Common myeloid progenitor, CD34-positive (primary cell): ENCODE data around the gene PRKCE.

Source experiments
- CTCF ChIA-PET: fragments of 350-600 bp; sonication (Branson Sonifier 250); formaldehyde crosslinking; loops from one replicate; lab custom pipeline; 2021; ENCODE audit warnings: antibody characterized with exemption; lab: Charles Lee
- POLR2A ChIA-PET: fragments of 350-600 bp; sonication (Branson Sonifier 250); formaldehyde crosslinking; loops from one replicate; lab custom pipeline; 2021; ENCODE audit warnings: antibody characterized with exemption; lab: Charles Lee
- DNase-seq, 3 donors: peaks; one replicate each; pipeline versions ENCODE4 v3.0.0 to v3.0.0-alpha.2; 2013
- H3K27ac ChIP-seq, 2 experiments: 1 replicate in 1 of 2; 2 replicates in 1 of 2; pipeline ENCODE4 v1.7.0; 2013; ENCODE audit warnings: inconsistent platforms in 2 of 2, low read length in 2 of 2, mild to moderate bottlenecking in 2 of 2, low read depth in 1 of 2, moderate library complexity in 1 of 2; ENCODE audit not compliant: severe bottlenecking in 2 of 2, insufficient read depth in 1 of 2, poor library complexity in 1 of 2
- H3K27me3 ChIP-seq, 5 experiments: replicated peaks in 2 of 5; 1 replicate in 3 of 5; 2 replicates in 2 of 5; pipeline versions ENCODE4 v1.6.1 to v1.7.0; 2013; ENCODE audit warnings: low read length in 4 of 5, mild to moderate bottlenecking in 2 of 5, moderate library complexity in 2 of 5, inconsistent platforms in 1 of 5; ENCODE audit not compliant: insufficient read depth in 5 of 5, control insufficient read depth in 4 of 5
- H3K36me3 ChIP-seq, 4 experiments: 1 replicate in 2 of 4; 2 replicates in 2 of 4; pipeline versions ENCODE4 v1.6.1 to v1.7.0; 2013; ENCODE audit warnings: low read length in 3 of 4, control low read depth in 1 of 4, mild to moderate bottlenecking in 1 of 4; ENCODE audit not compliant: control insufficient read depth in 4 of 4, insufficient read depth in 4 of 4
- H3K4me1 ChIP-seq, 4 experiments: 1 replicate in 3 of 4; 2 replicates in 1 of 4; pipeline versions ENCODE4 v1.6.1 to v1.7.1; 2013; ENCODE audit warnings: low read length in 3 of 4, mild to moderate bottlenecking in 3 of 4, control low read depth in 1 of 4, inconsistent platforms in 1 of 4, moderate library complexity in 1 of 4; ENCODE audit not compliant: control insufficient read depth in 4 of 4, insufficient read depth in 4 of 4; ENCODE audit errors: control extremely low read depth in 1 of 4
- H3K4me3 ChIP-seq, 7 experiments: 1 replicate in 4 of 7; 2 replicates in 3 of 7; pipeline versions ENCODE4 v1.5.1 to v1.7.0; 2013; ENCODE audit warnings: mild to moderate bottlenecking in 7 of 7, low read length in 6 of 7, moderate library complexity in 6 of 7, inconsistent platforms in 2 of 7, low read depth in 2 of 7, control low read depth in 1 of 7; ENCODE audit not compliant: insufficient read depth in 4 of 7, control insufficient read depth in 1 of 7; ENCODE audit errors: extremely low read depth in 1 of 7
- H3K9me3 ChIP-seq, 5 experiments: 1 replicate in 4 of 5; 2 replicates in 1 of 5; pipeline versions ENCODE4 v1.6.1 to v1.7.1; 2013; ENCODE audit warnings: low read length in 4 of 5, mild to moderate bottlenecking in 2 of 5, inconsistent platforms in 1 of 5, low read depth in 1 of 5, moderate library complexity in 1 of 5; ENCODE audit not compliant: control insufficient read depth in 4 of 5, insufficient read depth in 2 of 5; ENCODE audit errors: control extremely low read depth in 1 of 5
- WGBS: methylation state at CpG from one replicate; pipeline ENCODE4 v1.1.5; 2013; ENCODE audit not compliant: insufficient coverage; 5-methylcytosine and 5-hydroxymethylcytosine counted together

PRKCE gene

DNA sequence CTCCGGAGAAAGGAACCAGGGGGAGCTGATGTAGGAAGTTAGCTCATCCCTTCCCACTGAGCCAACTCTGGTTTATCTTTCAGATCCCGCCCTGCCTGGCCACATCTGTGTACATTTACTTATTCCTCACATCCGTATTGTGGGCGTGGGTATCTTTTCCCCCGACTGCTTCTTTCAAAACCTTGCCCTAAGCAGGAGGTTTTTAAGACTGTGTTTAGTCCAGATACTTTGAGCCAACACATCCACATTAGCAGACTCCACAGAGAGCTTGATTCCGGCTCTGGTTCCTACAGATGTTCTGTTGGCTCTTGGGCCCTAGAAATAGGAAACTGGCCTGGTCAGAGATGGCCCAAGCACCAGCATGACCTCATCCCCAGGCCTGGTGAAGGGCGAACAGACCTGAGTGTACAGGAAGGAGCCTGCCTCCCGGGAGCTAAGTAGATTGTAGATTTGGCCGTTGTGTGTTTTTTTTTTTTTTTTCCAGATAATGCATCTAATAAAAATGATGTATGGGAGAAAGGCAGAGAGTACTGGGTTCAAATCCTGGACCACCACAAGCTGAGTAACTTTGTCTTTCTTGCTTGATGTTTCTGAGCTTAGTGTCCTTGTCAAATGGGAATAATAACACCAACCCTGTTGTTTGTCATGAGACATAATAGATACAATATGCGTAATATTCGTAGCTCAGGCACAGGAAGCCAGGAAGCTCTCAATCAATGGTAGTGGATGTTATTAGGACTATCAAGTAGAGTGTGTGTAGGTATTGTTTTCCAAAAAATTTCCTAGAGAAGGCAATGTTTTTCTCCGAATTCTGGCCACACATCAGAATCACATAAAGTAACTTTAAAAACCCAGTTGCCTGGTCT lies 92.3 kb downstream of the PRKCE start:
- Histone ChIP-seq H3K4me1 (peaks cover 0 to 4% (median 0%) of the 10 kb centered on the region in 4 experiments), H3K9me3 (peaks cover 0 to 4% (median 0%) of the 10 kb centered on the region in 5 experiments), H3K27ac (no peak overlapping the region), H3K27me3 (no peaks in the 10 kb centered on the region), H3K4me3 (no peak overlapping the region), H3K36me3 (no peaks in the 10 kb centered on the region)
- ChIA-PET POLR2A (no interaction called here), CTCF (interaction anchor here (0.8 kb wide), 1 partner anchor 12 kb away, joined by 4 read pairs; no protein-coding TSS in a partner anchor)
- WGBS = 93% methylated on average over 7 of the region's 12 CpGs
- no peak for DNase-seq

GRCh38 chr2:45745231-45745630 lies 93.8 kb downstream of the PRKCE start:
- Histone ChIP-seq H3K27ac (no peak overlapping the region), H3K36me3 (no peaks in the 10 kb centered on the region), H3K27me3 (no peaks in the 10 kb centered on the region), H3K9me3 (peaks cover 0 to 4% (median 0%) of the 10 kb centered on the region in 5 experiments), H3K4me3 (no peak overlapping the region), H3K4me1 (peaks cover 0 to 3% (median 0%) of the 10 kb centered on the region in 4 experiments)
- CTCF ChIA-PET = no interaction called here
- 91% methylated on average over 4 of the region's 5 CpGs for WGBS
- POLR2A ChIA-PET = no interaction called here
- no peak for DNase-seq

- Histone ChIP-seq H3K9me3 (peaks cover 0 to 4% (median 0%) of the 10 kb centered on the region in 5 experiments), H3K4me1 (peaks cover 0 to 7% (median 3%) of the 10 kb centered on the region in 4 experiments), H3K36me3 (no peaks in the 10 kb centered on the region), H3K4me3 (no peak overlapping the region), H3K27me3 (no peaks in the 10 kb centered on the region), H3K27ac (no peak overlapping the region)
- POLR2A ChIA-PET = no interaction called here
- WGBS = 94% methylated on average over 2 of the region's 4 CpGs
- CTCF ChIA-PET = interaction anchor here (0.8 to 1.4 kb wide), 2 partner anchors 11 to 50 kb away, joined by 3 to 4 read pairs; no protein-coding TSS in a partner anchor
- no peak for DNase-seq
These were observed 95.4 kb downstream of the PRKCE start for GRCh38 chr2:45746888-45747287.

DNA sequence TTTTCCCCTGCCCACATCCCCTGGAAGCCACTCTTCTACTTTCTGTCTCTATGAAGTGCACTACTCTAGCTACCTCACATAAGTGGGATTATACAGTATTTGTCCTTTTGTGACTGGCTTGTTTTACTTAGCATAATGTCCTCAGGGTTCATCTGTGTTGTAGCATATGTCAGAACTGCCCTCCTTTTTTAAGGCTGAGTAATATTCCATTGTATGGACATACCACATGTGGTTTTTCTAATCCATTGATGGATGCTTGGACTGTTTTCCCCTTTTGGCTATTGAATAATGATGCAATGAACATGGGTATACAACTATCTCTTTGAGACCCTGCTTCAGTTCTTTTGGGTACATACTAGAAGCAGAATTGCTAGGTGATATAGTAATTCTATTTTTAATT lies 95.9 kb downstream of the PRKCE start:
- POLR2A ChIA-PET = no interaction called here
- Histone ChIP-seq H3K9me3 (peaks cover 0 to 4% (median 0%) of the 10 kb centered on the region in 5 experiments), H3K4me3 (no peak overlapping the region), H3K27ac (no peak overlapping the region), H3K4me1 (peaks cover 0 to 7% (median 3%) of the 10 kb centered on the region in 4 experiments), H3K27me3 (no peaks in the 10 kb centered on the region), H3K36me3 (no peaks in the 10 kb centered on the region)
- CTCF ChIA-PET = interaction anchor here (1.4 kb wide), 1 partner anchor 12 kb away, joined by 4 read pairs; no protein-coding TSS in a partner anchor
- DNase-seq = no peak

- no peak overlapping the region for H3K27ac ChIP-seq
- WGBS = 20% methylated on average over 8 of the region's 8 CpGs
- POLR2A ChIA-PET = no interaction called here
These were observed 96.8 kb downstream of the PRKCE start for GRCh38 chr2:45748239-45748638.

DNA sequence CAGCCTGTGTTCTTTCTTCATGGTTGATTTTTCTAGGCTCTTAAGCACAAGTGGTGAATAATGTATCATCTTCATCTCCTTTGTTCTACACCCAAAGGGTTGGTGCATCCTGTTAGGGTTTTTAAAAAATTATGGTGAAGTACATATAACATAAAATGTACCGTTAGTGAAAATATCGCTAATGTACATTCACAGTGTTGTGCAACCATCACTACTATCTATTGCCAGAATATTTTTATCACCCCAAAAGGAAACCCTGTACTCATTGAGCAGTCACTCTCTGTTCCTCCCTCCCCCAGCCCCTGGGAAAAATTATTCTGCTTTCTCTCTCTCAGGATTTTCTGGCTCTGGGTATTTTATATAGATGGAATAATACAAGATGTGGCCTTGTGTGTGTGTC lies 98.5 kb downstream of the PRKCE start:
- peak in 1 of 3 donors; percentile 32 for DNase-seq
- 56% methylated on average over 2 of the region's 2 CpGs for WGBS
- ChIA-PET POLR2A (no interaction called here), CTCF (interaction anchor here (1.7 kb wide), 1 partner anchor 9 kb away, joined by 8 read pairs; no protein-coding TSS in a partner anchor)
- Histone ChIP-seq H3K27ac (no peak overlapping the region), H3K9me3 (peaks cover 0 to 4% (median 0%) of the 10 kb centered on the region in 5 experiments), H3K36me3 (no peaks in the 10 kb centered on the region), H3K27me3 (no peaks in the 10 kb centered on the region), H3K4me3 (no peak overlapping the region), H3K4me1 (peaks cover 0 to 7% (median 3%) of the 10 kb centered on the region in 4 experiments)

More at GRCh38 chr2:45748239-45748638, 96.8 kb downstream of the PRKCE start:
- CTCF ChIA-PET = interaction anchor here (0.7 to 1.7 kb wide), 4 partner anchors 11 to 245 kb away, joined by 3 to 8 read pairs (median 4); no protein-coding TSS in a partner anchor
- peak; percentile 71 to 92 (median 86) for DNase-seq
- peaks cover 0 to 7% (median 3%) of the 10 kb centered on the region in 4 experiments for H3K4me1 ChIP-seq
- H3K9me3 ChIP-seq = peaks cover 0 to 4% (median 0%) of the 10 kb centered on the region in 5 experiments
- no peak overlapping the region for H3K4me3 ChIP-seq
- no peaks in the 10 kb centered on the region for H3K27me3 ChIP-seq
- no peaks in the 10 kb centered on the region for H3K36me3 ChIP-seq

DNA sequence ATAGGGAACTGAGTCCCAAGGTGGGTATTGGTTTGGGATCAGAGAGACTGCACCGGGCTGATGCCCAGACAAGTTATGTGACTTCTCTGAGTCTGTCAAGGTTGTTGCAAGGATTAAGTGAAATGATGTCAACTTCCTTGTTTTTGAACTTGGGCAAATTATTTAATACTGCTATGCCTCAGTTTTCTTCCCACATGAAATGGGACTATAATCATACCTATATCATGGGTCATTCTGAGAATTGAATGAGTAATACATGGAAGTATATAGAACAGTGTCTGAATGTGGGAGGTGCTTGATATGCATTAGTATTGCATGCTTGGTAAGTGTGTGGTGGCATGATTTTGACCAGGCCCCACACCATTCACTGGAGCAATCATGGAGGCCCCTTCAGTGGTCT lies 99.0 kb downstream of the PRKCE start:
- no peak for DNase-seq
- 100% methylated on average over 1 of the region's 1 CpG for WGBS
- H3K9me3 ChIP-seq = peaks cover 0 to 4% (median 0%) of the 10 kb centered on the region in 5 experiments
- POLR2A ChIA-PET = no interaction called here
- no peak overlapping the region for H3K4me3 ChIP-seq
- H3K36me3 ChIP-seq = no peaks in the 10 kb centered on the region
- no peak overlapping the region for H3K27ac ChIP-seq
- CTCF ChIA-PET = no interaction called here
- H3K4me1 ChIP-seq = peaks cover 0 to 7% (median 3%) of the 10 kb centered on the region in 4 experiments
- H3K27me3 ChIP-seq = no peaks in the 10 kb centered on the region
